OCI-LY1 (cell line): ENCODE measurements around the gene TM9SF4.

Source experiments
- H2AFZ ChIP-seq: fragments of 200-600 bp; sonication (generic), shearing (Covaris generic); 2 replicates; pipeline ENCODE4 v1.6.0; 2014; ENCODE audit warnings: antibody characterized with exemption, mild to moderate bottlenecking, low read length
- H3F3A ChIP-seq: fragments of 200-600 bp; sonication (generic), shearing (Covaris generic); 2 replicates; pipeline ENCODE4 v1.6.0; 2014; ENCODE audit warnings: mild to moderate bottlenecking, antibody characterized with exemption, low read length, moderate library complexity; ENCODE audit not compliant: insufficient read depth
- H3K27ac ChIP-seq: fragments of 200-600 bp; sonication (generic); 2 replicates; pipeline ENCODE4 v1.5.1; 2014; ENCODE audit warnings: low read length, mixed run types, mild to moderate bottlenecking, low read depth; ENCODE audit not compliant: poor library complexity, severe bottlenecking
- H3K27me3 ChIP-seq: fragments of 200-600 bp; sonication (generic); 2 replicates; pipeline ENCODE4 v1.6.0; 2014; ENCODE audit warnings: antibody characterized with exemption, mild to moderate bottlenecking, low read length, moderate library complexity; ENCODE audit not compliant: insufficient read depth
- H3K36me3 ChIP-seq: fragments of 200-600 bp; sonication (generic); 2 replicates; pipeline ENCODE4 v1.6.1; 2014; ENCODE audit warnings: mild to moderate bottlenecking, antibody characterized with exemption, low read length, moderate library complexity, mixed read lengths; ENCODE audit not compliant: insufficient read depth
- H3K4me1 ChIP-seq: fragments of 200-600 bp; sonication (generic); 2 replicates; pipeline ENCODE4 v1.5.1; 2014; ENCODE audit warnings: mild to moderate bottlenecking, low read length, moderate library complexity; ENCODE audit not compliant: insufficient read depth, severe bottlenecking
- H3K4me2 ChIP-seq: fragments of 200-600 bp; sonication (generic), shearing (Covaris generic); 2 replicates; pipeline ENCODE4 v1.6.1; 2014; ENCODE audit warnings: low read length
- H3K4me3 ChIP-seq: fragments of 200-600 bp; sonication (generic); 2 replicates; pipeline ENCODE4 v1.5.1; 2014; ENCODE audit warnings: low read length, low read depth, mild to moderate bottlenecking, mixed read lengths; ENCODE audit not compliant: poor library complexity, severe bottlenecking
- H3K79me2 ChIP-seq: fragments of 200-600 bp; shearing (Covaris generic); 2 replicates; pipeline ENCODE4 v1.6.1; 2016; ENCODE audit warnings: mixed run types, low read length, mixed read lengths; ENCODE audit not compliant: insufficient read depth
- H3K9ac ChIP-seq: fragments of 200-600 bp; sonication (generic), shearing (Covaris generic); 2 replicates; pipeline ENCODE4 v1.6.1; 2014; ENCODE audit warnings: mild to moderate bottlenecking, low read length, mixed read lengths
- H3K9me2 ChIP-seq: fragments of 200-600 bp; sonication (generic), shearing (Covaris generic); 2 replicates; pipeline ENCODE4 v1.6.1; 2014; ENCODE audit warnings: low read depth, mild to moderate bottlenecking, low read length, mixed read lengths
- H3K9me3 ChIP-seq: fragments of 200-600 bp; shearing (Covaris generic); 2 replicates; pipeline ENCODE4 v1.6.1; 2014; ENCODE audit warnings: low read length, mixed read lengths
- H4K20me1 ChIP-seq: fragments of 200-600 bp; sonication (generic), shearing (Covaris generic); 2 replicates; pipeline ENCODE4 v1.6.0; 2016; ENCODE audit warnings: mild to moderate bottlenecking, low read length; ENCODE audit not compliant: insufficient read depth
- CTCF ChIP-seq: fragments of 200-600 bp; sonication (generic), shearing (Covaris generic); IDR thresholded peaks from 2 replicates; pipeline ENCODE4 v1.5.1; 2017; ENCODE audit warnings: mild to moderate bottlenecking, antibody characterized with exemption, low read length, moderate library complexity, mixed read lengths
- EZH2 ChIP-seq: fragments of 200-600 bp; sonication (generic), shearing (Covaris generic); IDR thresholded peaks from 2 replicates; pipeline ENCODE4 v1.8.0; 2017; ENCODE audit warnings: borderline replicate concordance, mixed run types, mild to moderate bottlenecking, antibody characterized with exemption, low read length, moderate library complexity, mixed read lengths

Gene TM9SF4

DNA sequence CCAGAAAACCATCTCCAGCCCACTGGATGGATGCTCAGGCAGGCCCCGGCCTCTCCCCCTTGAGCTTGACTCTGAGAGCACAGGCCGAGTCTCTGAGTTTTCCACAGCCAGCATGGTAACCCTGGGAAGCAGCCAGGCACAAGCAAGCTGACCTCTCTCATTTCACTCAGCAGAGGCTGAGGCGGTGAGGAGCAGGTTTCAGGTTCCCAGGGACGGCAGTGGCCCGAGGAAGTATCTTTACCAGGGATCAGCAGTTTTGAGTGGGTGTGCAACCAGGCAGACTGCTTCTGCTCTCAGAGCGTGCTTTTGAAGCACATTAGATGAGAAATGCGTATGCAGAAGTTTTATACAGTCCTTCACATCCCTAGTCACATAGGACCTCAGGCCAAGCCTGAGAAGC is 44.8 kb upstream of the TM9SF4 start:
- H3K4me1 ChIP-seq, result peaks cover 4% of the 10 kb centered on the region
- no peaks in the 10 kb centered on the region for H3K79me2 ChIP-seq
- H3K27ac ChIP-seq, result no peak overlapping the region
- H4K20me1 ChIP-seq, result no peaks in the 10 kb centered on the region
- H3K27me3 ChIP-seq, result peaks cover 8% of the 10 kb centered on the region; the same call in 1 of the 2 replicates
- H3K9ac ChIP-seq, result no peak overlapping the region
- no peak overlapping the region for H2AFZ ChIP-seq
- H3K36me3 ChIP-seq, result no peaks in the 10 kb centered on the region
- no peaks in the 10 kb centered on the region for H3K9me3 ChIP-seq
- no peak for TF ChIP-seq EZH2
- H3K9me2 ChIP-seq, result no peaks in the 10 kb centered on the region
- H3K4me3 ChIP-seq, result no peak overlapping the region
- H3F3A ChIP-seq, result no peaks in the 10 kb centered on the region
- no peak overlapping the region for H3K4me2 ChIP-seq

GRCh38 chr20:32067234-32067821 is 42.2 kb upstream of the TM9SF4 start:
- no peaks in the 10 kb centered on the region for H3K9me3 ChIP-seq
- TF ChIP-seq EZH2, result no peak
- no peak for TF ChIP-seq CTCF
- no peak overlapping the region for H3K27ac ChIP-seq
- no peaks in the 10 kb centered on the region for H3K36me3 ChIP-seq
- H4K20me1 ChIP-seq, result no peaks in the 10 kb centered on the region
- no peak overlapping the region for H3K4me2 ChIP-seq
- no peaks in the 10 kb centered on the region; the same call in 1 of the 2 replicates for H3K27me3 ChIP-seq
- no peak overlapping the region for H3K9ac ChIP-seq
- H3K4me3 ChIP-seq, result no peak overlapping the region
- H2AFZ ChIP-seq, result no peak overlapping the region
- no peaks in the 10 kb centered on the region for H3K79me2 ChIP-seq
- H3F3A ChIP-seq, result no peaks in the 10 kb centered on the region
- H3K9me2 ChIP-seq, result no peaks in the 10 kb centered on the region
- peaks cover 4% of the 10 kb centered on the region for H3K4me1 ChIP-seq

DNA sequence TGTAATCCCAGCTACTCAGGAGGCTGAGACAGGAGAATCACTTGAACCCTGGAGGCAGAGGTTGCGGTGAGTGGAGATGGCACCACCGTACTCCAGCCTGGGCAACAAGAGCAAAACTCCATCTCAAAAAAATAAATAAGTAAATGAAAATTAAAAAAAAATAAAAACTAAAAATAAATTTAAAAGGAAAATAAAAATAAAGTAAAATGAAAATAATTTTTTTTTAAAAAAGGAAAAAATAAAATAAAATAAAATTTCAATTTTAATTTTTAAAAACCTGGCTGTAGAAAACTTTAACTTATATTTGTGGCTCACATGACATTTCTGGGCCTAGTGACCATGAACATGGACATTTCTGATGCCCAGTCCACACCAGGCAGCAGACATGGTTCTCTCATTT is 41.3 kb upstream of the TM9SF4 start:
- Histone ChIP-seq H3K4me3 (no peak overlapping the region), H2AFZ (no peak overlapping the region), H3K9me3 (no peaks in the 10 kb centered on the region), H3F3A (no peaks in the 10 kb centered on the region), H3K9ac (no peak overlapping the region), H3K27ac (no peak overlapping the region), H3K79me2 (no peaks in the 10 kb centered on the region), H3K9me2 (no peaks in the 10 kb centered on the region), H3K27me3 (no peaks in the 10 kb centered on the region; the same call in 1 of the 2 replicates), H3K36me3 (no peaks in the 10 kb centered on the region), H4K20me1 (no peaks in the 10 kb centered on the region), H3K4me2 (no peak overlapping the region), H3K4me1 (peaks cover 4% of the 10 kb centered on the region)
- TF ChIP-seq CTCF (no peak), EZH2 (no peak)

DNA sequence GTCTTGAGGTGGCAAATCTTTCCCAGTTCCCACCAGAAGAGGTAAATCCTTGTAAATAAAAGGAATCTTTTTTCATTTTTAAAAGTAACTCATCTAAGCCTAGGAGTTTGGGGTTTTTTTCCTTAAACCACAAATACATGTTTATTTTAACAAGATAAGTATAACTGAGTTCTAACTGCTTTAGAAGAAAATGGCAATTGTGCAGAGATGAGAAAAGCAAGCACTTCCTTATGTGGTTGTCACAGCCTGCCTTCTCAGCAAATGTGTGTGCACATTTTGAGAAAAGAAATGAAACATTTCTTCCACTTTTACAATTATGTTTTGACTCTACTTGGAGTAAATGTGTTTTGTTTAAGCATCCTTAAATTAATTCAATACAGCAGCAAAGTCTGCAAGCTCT is 39.8 kb upstream of the TM9SF4 start:
- Histone ChIP-seq H3K4me2 (no peak overlapping the region), H3K9me3 (no peaks in the 10 kb centered on the region), H3K27me3 (no peaks in the 10 kb centered on the region; the same call in 1 of the 2 replicates), H3K79me2 (no peaks in the 10 kb centered on the region), H3K4me1 (peaks cover 4% of the 10 kb centered on the region), H3K9me2 (no peaks in the 10 kb centered on the region), H2AFZ (no peak overlapping the region), H3K9ac (no peak overlapping the region), H3F3A (no peaks in the 10 kb centered on the region), H3K36me3 (no peaks in the 10 kb centered on the region), H4K20me1 (no peaks in the 10 kb centered on the region), H3K27ac (no peak overlapping the region), H3K4me3 (no peak overlapping the region)
- no peak for TF ChIP-seq CTCF
- TF ChIP-seq EZH2, result no peak
